HG02970 (cell line): Measurements from ENCODE around the gene SLC44A3.
A peak's percentile ranks its signal among the peaks of the same experiment; 100 is the strongest.
"Not testable (repeated sequence)": the region's sequence is repeated elsewhere in the genome, so short reads cannot be mapped to it uniquely, and the experiment has no call there.

Source experiments
- ATAC-seq: cut with Tn5 transposase; IDR thresholded peaks from one replicate; pipeline ENCODE4 v1.9.1; 2021; ENCODE audit warnings: mild to moderate bottlenecking, moderate library complexity, moderate number of reproducible peaks; ENCODE audit not compliant: unreplicated experiment, low FRiP score

Gene SLC44A3

GRCh38 chr1:94832931-94833585, 12.9 kb downstream of the SLC44A3 start:
- no peak for ATAC-seq

DNA sequence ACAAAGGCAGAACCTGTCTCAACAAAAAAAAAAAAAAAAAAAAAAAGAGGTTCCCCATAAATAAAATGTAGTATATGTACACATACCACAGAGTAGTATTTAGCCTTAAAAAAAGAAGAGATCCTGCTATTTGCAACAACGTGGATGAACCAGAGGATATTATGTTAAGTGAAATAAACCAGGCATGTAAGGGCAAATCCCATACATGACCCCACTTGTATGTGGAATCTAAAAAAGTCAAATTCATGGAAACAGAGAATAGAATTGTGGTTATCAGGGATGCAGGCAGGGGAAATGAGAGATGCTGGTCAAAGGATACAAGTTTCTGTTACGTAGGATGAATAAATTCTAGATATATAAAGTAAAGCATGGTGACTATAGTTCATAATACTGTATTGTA, 16.7 kb downstream of the SLC44A3 start:
- ATAC-seq = no peak

GRCh38 chr1:94840381-94840780, 20.2 kb downstream of the SLC44A3 start:
- ATAC-seq = not testable (repeated sequence)

GRCh38 chr1:94840808-94841207, 20.7 kb downstream of the SLC44A3 start:
- no peak for ATAC-seq

GRCh38 chr1:94843430-94843829, 23.3 kb downstream of the SLC44A3 start:
- ATAC-seq = no peak

- ATAC-seq = no peak
Measured at GRCh38 chr1:94843846-94844245, 23.7 kb downstream of the SLC44A3 start.

DNA sequence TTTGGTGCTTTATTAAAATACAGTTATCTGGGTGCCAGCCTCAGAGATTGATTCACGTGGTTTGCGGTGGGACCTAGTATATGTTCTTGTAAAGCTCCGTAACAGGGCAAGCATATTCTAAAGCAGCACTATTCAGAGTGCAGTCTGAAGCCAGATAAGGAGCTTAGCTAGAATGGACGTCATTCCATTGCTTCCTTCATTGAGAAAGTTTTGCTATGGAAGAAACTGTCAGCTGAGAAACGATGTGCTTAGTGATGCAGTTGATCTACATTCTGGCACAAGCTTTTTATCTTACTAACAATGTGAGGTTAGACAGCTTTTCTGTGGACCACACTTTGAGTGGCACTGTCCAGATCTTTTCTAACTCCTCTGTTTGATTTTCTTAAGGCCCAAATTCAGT, 26.2 kb downstream of the SLC44A3 start:
- ATAC-seq = no peak

DNA sequence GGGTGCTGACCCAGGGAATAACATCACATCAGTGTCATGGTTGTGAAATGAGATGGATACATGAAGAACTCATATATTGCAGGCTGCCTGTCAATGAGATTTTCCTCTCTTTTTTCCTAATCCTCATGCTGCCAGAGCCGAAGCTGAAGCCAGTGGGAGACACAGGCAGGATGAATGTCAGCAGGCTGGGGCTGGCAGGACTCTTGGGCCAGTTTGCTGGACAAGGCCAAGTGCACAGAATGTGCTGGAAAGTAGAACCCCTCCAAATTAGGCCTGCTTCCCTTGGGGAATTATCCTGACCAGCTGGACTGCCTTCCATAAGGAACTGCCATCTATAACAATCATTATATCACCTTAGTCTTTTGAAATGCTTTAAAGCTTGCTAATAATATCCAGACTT, 31.4 kb downstream of the SLC44A3 start:
- no peak for ATAC-seq

DNA sequence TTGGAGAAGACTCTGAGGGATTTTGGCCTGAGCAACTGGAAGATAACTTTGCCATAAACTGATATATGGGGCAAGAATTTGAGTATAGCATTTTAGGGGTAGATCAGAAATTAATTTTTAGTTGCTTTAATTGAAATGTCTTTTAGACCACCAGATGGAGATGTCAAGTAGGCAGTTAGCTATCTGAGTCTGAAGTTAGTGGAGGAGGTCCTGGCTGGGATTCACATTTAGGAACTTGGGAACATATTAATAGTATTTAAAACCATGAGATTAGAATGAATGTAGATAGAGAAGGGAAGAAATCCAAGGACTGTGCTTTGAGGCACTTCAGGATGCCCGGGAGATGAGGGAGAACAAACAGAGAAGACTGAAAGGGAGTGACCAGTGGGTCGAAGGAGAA, 32.6 kb downstream of the SLC44A3 start:
- no peak for ATAC-seq

DNA sequence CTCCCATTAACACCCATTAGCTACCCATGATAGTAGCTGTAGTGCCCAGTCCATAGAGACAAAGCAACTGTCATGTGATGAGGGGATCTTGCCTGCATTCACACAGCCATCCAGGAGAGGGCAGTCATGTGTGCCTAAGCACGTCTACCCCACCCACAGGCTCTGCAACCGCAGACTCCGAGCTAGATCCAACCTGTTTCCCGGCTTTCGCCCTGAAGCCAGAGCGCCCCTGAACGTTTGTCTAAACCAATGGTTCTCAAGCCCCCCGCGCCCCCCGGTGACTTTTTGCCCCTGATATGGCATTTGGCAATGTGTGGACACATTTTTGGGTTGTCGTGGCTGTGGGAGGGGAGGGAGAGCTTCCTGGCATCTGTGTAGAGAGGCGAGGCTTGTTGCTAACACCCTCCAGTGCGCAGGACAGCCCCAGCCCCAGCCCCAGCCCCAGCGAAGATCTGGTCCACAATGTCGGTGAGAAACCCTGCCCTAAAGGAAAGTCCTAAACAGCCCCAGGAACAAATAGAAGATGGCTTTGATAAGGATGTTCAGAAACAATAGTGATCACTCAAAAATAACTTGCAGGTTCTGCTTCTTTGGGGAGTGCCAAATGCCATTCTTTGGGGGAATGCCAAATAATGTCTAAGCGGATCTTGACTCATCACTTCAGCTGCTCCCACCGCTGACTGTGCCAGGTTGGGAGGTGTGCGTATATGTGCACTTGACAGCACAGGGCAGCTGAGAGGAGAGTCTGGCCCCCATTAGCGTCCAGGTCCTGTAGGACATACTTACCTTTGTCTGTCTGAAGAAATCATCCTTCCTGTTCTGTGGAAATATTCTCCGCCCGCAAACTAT, 34.5 kb downstream of the SLC44A3 start:
- peak; percentile 88 for ATAC-seq

GRCh38 chr1:94855307-94855700, 35.1 kb downstream of the SLC44A3 start:
- ATAC-seq = no peak

GRCh38 chr1:94856004-94856403, 35.8 kb downstream of the SLC44A3 start:
- no peak for ATAC-seq

DNA sequence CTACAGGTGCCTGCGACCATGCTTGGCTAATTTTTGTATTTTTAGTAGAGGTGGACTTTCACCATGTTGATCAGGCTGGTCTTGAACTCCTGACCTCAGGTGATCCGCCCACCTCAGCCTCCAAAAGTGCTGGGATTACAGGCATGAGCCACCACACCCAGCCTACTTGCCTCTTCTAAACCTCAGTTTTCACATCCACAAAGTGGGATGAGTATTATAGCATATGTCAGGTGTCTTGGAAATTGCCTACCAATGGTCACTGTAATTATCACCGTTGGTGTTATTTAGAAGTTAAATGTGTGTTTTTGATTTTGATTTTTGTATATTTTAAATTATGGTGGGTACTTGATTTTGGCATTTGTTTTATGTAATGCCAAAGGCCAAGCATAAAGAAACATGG, 36.7 kb downstream of the SLC44A3 start:
- ATAC-seq = no peak

DNA sequence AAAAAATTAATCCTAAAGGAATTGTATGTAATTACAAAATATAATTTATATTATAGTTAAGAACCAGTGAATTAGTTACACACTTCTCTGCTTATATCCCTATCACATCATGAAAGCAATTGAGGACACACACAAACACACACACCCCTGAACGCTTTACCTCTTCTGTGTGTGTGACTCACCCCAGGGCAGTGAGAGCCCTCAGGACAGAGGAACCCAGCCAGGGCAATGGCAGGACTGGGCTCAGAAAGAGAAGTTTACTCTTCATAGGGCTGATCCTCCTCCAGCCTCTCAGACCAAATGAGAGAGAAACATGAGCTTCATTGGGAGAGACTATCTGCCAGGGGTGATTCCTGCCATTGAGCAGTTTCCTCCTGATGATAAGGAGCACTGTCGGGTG, 38.1 kb downstream of the SLC44A3 start:
- no peak for ATAC-seq

- no peak for ATAC-seq
Measured at GRCh38 chr1:94859174-94859573, 39.0 kb downstream of the SLC44A3 start.

- no peak for ATAC-seq
Measured at GRCh38 chr1:94862718-94863117, 42.6 kb downstream of the SLC44A3 start.

DNA sequence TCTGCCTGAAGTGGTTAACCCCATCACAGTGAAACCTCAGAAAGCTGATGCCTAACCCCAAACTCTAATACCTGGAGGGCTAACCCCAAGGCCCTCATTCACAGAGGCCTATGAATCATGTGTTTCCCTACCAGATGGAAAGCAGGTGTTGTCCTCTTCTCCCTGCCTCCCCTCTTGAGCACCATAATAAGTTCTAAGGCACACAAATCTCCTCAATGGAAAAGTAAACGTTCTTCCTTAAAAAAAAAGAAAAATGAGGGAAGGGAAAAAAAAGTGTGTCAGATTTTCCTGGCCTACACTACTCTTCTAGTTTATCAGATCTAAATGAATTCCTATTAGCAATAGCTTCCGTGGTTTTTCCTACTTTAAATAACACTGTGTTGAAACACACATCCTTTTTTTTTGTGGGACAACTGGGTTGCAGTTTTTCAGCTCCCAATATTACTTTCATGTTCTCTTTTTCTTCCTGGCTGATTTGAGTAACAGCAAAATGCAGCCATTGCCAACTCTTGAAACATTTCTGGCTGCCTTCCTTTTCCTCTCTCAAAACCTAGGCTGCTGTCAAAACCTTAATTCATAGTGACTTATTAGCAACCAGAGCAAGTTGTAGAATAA, 43.2 kb downstream of the SLC44A3 start:
- no peak for ATAC-seq

DNA sequence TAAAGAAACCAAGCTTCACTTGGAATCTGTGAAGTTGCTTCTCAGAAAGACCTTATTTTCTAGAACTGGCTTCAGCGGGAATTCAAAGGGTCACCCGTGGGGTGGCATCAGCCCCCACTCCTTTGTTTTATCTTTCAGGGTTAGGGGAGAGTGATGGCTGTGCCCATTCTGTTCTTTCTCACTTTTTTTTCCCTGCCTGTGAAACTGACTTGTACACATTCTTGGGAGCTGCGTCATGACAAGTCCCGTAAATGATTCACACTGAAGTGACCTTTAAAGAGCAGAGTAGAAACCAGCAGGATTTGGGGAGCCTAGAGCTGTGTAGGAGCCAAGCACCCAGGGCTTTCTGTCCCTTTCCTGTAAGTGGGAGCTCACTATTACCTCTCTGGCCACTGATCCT, 43.8 kb downstream of the SLC44A3 start:
- no peak for ATAC-seq

GRCh38 chr1:94864821-94865220, 44.7 kb downstream of the SLC44A3 start:
- ATAC-seq = no peak

DNA sequence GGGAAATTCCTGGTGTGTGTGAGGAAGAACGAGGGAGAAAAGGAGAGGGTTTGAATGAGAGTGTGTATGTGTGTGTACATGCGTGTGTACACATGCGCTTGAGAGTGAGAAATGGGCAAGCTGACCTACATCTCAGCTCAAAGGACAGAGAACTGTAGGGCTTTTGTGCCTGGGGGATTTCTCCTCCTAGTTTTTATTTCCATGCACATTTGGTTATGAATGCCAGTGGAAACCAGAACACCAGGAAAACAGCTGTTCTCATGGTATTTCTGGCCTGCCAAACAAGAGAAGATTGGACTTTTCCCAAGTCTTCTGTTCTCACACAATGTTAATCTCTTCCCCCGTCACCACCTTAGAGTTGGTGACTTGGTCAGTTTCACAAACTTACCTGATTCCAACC, 45.2 kb downstream of the SLC44A3 start:
- no peak for ATAC-seq

DNA sequence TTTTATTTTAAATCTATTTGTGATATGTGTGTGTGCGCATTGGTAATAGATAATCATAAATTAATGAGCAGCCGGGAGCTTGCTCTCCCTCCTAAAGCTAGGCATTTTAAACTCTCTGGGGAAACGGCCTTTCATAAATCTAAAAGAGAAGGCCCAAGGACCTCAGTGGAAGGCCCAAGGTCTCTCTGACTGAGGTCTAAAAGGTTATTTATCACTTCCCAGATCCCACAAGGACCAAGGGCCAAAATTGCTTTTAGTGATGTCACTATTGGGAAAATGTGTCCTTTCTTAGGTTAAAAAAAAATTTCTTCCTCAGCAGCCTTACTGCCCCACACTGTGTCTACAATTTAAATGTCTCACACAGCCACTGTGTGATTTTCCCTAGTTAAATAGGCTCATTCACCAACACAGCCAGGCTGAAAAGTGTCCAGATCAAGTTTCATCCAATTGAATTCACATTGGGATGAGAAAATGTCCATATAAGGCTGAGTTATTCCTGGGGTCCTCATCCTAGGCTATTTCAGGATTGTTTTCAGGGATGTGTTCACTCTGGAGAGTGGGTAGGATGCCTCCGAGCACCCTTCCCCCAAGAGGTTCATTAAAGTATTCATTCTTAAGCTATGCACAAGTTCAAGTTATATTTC, 46.1 kb downstream of the SLC44A3 start:
- no peak for ATAC-seq
